Middle frontal gyrus (tissue), 1 donor: ENCODE measurements around the gene MVD.
"Not testable (repeated sequence)": the region's sequence is repeated elsewhere in the genome, so short reads cannot be mapped to it uniquely, and the experiment has no call there.

Experiments
- DNase-seq: peaks from one replicate; pipeline ENCODE4 v3.0.0-alpha.2; 2015; ENCODE audit warnings: low spot score; ENCODE audit errors: extremely low spot score

Gene MVD

GRCh38 chr16:88610080-88610479 is 52.8 kb downstream of the MVD start:
- DNase-seq, result no peak

- DNase-seq, result not testable (repeated sequence)
These were observed 53.5 kb downstream of the MVD start for GRCh38 chr16:88609426-88609825.

GRCh38 chr16:88608076-88608475 is 54.8 kb downstream of the MVD start:
- DNase-seq, result no peak

GRCh38 chr16:88606148-88606757 is 56.6 kb downstream of the MVD start:
- no peak for DNase-seq

GRCh38 chr16:88605186-88606147 is 57.4 kb downstream of the MVD start:
- DNase-seq, result no peak

- no peak for DNase-seq
These were observed 60.8 kb downstream of the MVD start for GRCh38 chr16:88602091-88602490.
